WERI-Rb-1 (cell line): ENCODE measurements around the gene MYMK.

Experiments
- DNase-seq: peaks from one replicate; pipeline ENCODE4 v3.0.0-alpha.2; 2020
- H3K27ac ChIP-seq: fragments of 250-450 bp; sonication (Bioruptor Pico); 2 replicates; pipeline ENCODE4 v1.5.1; 2020; ENCODE audit warnings: mild to moderate bottlenecking, moderate library complexity
- H3K27me3 ChIP-seq: fragments of 250-450 bp; sonication (Bioruptor Pico); 2 replicates; pipeline ENCODE4 v1.5.1; 2021; ENCODE audit warnings: mild to moderate bottlenecking, low read depth, moderate library complexity; ENCODE audit not compliant: insufficient read depth, severe bottlenecking
- H3K36me3 ChIP-seq: fragments of 250-450 bp; sonication (Bioruptor Pico); 2 replicates; pipeline ENCODE4 v1.5.1; 2020; ENCODE audit warnings: mild to moderate bottlenecking, moderate library complexity
- H3K4me3 ChIP-seq: 2 replicates; pipeline ENCODE4 v1.5.1; 2011; ENCODE audit warnings: low read depth, mild to moderate bottlenecking, control low read depth, low read length
- H3K9me3 ChIP-seq: fragments of 250-450 bp; sonication (Bioruptor Pico); 2 replicates; pipeline ENCODE4 v1.5.1; 2021; ENCODE audit warnings: mild to moderate bottlenecking, moderate library complexity; ENCODE audit not compliant: severe bottlenecking
- TF ChIP-seq, protein P1 (sequence below): IDR thresholded peaks from 2 replicates; pipeline ENCODE4 v1.5.1; 2011; ENCODE audit warnings: low read depth, mild to moderate bottlenecking, control low read depth, inconsistent platforms, low read length

The MYMK gene

DNA sequence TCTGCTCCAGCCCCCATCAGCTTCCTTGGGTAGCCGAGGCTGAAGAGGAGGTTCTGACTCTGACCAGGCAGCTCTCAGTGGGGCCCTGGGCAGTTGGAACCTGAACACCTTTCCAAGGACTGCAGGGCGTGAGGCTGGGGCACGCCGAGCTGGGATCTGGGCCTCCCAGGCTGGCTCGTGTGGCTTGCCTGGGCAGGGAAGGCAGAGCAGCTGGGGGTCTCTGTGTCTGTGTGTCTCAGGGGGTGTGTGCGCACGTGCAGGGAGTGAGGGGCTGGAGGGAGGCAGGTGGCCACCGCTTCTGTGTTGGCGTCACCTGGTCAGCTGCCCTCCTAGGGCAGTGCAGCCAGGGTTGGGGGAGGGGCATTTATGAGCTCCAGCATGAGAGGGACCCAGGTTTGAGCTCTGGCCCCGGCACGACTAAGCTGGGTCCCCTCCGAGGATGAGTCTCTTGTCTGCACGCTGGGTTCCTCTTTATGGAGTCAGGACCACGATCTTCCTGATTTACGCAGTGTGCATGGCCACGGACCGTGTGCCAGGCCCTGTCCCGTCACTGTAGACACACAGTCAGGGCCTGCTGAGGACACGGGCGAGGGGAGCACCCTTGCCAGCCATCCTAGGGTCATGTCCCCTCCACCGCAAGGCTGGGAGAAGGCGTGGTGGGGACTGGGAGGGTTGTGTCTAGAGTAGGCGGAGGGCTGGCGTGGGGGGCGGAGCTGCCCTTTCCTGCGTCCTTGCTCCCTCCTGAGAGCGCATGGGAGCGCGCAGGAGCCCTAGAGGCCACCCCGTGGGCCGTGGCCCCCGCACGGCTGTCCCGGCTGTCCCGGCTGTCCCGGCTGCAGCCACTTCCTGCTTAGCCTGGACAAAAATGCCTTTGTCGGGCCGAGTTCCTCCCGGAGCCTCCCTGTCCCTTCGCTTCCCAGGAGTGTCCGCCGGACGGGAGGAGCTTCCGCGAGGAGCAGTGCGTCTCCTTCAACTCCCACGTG is 14.4 kb upstream of the MYMK start:
- H3K36me3 ChIP-seq, result no peaks in the 10 kb centered on the region
- no peak for DNase-seq
- no peaks in the 10 kb centered on the region for H3K9me3 ChIP-seq
- no peaks in the 10 kb centered on the region for H3K27me3 ChIP-seq
- no peak overlapping the region for H3K27ac ChIP-seq
- TF ChIP-seq, protein P1, sequence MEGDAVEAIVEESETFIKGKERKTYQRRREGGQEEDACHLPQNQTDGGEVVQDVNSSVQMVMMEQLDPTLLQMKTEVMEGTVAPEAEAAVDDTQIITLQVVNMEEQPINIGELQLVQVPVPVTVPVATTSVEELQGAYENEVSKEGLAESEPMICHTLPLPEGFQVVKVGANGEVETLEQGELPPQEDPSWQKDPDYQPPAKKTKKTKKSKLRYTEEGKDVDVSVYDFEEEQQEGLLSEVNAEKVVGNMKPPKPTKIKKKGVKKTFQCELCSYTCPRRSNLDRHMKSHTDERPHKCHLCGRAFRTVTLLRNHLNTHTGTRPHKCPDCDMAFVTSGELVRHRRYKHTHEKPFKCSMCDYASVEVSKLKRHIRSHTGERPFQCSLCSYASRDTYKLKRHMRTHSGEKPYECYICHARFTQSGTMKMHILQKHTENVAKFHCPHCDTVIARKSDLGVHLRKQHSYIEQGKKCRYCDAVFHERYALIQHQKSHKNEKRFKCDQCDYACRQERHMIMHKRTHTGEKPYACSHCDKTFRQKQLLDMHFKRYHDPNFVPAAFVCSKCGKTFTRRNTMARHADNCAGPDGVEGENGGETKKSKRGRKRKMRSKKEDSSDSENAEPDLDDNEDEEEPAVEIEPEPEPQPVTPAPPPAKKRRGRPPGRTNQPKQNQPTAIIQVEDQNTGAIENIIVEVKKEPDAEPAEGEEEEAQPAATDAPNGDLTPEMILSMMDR, result no peak
- H3K4me3 ChIP-seq, result no peak overlapping the region

DNA sequence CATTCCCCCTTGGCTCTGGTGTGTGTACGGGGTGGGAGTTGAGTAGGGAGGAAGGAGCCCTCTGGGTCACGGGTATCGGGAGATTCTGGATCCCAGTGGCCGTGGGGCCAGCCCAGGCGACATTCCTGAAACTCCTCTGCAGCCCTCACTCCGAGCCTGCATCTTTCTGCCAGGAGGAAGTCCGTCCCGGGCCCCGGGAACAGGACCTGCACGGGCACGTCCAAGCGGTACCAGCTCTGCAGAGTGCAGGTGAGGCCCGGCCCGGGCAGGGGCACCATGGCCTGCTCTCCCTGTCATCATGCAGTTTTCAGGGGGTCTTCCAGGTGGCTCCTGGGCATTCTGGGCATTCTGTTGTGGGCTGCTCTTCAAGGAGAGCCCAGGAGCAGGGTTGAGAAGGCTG is 13.4 kb upstream of the MYMK start:
- no peaks in the 10 kb centered on the region for H3K27me3 ChIP-seq
- TF ChIP-seq, protein P1, result no peak

DNA sequence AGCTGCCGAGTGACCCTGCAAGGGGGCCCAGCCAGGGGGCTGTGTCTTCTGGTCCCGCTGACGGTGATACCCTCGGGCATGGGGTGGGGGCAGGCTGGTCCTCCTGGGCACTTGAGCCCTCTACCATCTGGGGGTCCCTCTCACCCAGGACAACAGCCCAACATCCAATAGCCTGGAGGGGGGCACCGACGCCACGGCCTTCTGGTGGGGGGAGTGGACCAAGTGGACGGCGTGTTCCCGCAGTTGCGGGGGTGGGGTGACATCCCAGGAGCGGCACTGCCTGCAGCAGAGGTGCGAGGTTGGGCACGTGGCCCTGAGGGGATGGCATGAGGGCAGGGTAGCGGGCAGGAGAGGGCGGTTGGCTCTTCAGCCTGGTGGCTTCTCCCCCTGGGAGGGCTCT is 12.5 kb upstream of the MYMK start:
- no peaks in the 10 kb centered on the region for H3K9me3 ChIP-seq
- no peaks in the 10 kb centered on the region for H3K27me3 ChIP-seq
- H3K4me3 ChIP-seq, result no peak overlapping the region
- no peak overlapping the region for H3K27ac ChIP-seq
- DNase-seq, result no peak
- no peaks in the 10 kb centered on the region for H3K36me3 ChIP-seq
- TF ChIP-seq, protein P1, result no peak

More for the DNA sequence above, 13.4 kb upstream of the MYMK start:
- H3K4me3 ChIP-seq, result no peak overlapping the region
- no peak overlapping the region for H3K27ac ChIP-seq
- DNase-seq, result no peak
- H3K36me3 ChIP-seq, result no peaks in the 10 kb centered on the region
- H3K9me3 ChIP-seq, result no peaks in the 10 kb centered on the region

- TF ChIP-seq, protein P1, result no peak
- Histone ChIP-seq H3K36me3 (no peaks in the 10 kb centered on the region), H3K27ac (no peak overlapping the region; the same call in 1 of the 2 replicates), H3K9me3 (no peaks in the 10 kb centered on the region), H3K27me3 (no peaks in the 10 kb centered on the region), H3K4me3 (no peak overlapping the region)
- no peak for DNase-seq
Measured at GRCh38 chr9:133536536-133536935, 11.8 kb upstream of the MYMK start.

DNA sequence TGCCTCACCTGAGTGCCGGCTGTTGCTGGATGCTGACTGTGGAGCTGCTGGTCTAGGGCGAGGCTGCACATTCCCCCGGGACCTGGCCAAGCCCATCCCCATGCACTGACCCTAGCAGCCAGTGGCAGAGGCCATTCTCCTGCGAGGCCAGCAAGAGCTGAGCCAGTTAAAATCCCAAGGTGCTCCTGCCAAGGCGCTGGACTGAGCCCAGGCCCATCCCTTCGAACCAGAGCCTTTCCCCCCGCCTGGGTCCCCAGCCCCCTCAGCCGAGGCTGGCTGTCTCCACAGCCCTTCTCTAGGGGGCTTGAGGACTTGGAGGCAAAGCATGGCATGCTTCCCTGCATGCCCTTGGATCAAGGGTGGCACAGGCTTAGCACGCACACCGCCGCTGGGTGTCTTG is 11.3 kb upstream of the MYMK start:
- no peak for DNase-seq
- no peak overlapping the region for H3K4me3 ChIP-seq
- no peaks in the 10 kb centered on the region for H3K27me3 ChIP-seq

More for the DNA sequence above, 11.3 kb upstream of the MYMK start:
- no peaks in the 10 kb centered on the region for H3K9me3 ChIP-seq
- TF ChIP-seq, protein P1, result no peak
- no peak overlapping the region; the same call in 1 of the 2 replicates for H3K27ac ChIP-seq
- no peaks in the 10 kb centered on the region for H3K36me3 ChIP-seq
